ENCODE measurements around the gene CEP170B. TPM values are rescaled to one million over a fixed set of nuclear protein-coding genes. Genes with fewer than 3 reads are reported as not detected.

CEP170B gene
- total and polyA plus RNA-seq, 2 donors (not counting 3 experiments of a cell fraction or from before 2014, with no cell fraction given), result 13.9 to 38.6 TPM

DNA sequence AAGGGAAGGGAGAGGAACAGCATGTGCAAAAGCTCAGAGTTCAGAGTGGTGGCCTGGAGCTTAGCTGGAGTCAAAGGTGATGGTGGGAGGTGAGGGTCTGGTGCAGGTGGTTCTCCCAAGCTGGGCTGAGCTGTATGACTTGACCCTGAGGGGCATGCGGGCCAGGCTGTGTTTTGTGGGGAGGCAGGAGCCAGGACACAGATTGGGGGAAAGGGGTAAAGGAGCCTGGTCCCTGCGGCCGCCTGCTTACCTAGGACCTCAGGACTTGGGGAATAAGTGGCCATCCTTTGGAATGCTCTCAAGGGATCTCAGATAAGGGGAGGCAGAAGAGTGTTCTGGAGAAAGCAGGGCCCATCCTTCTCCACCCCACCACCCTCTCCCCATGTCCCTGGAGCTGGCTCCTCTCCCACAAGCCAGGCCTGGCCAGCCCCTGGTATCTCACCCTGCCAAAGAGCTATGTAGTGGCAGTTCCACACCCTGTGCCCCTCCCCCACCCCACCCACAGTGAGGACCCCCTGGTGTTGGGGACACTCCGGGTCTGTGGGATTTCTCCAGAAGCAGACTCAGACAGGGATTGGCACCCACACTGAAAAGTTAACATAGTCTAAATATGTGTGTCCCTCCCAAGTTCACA lies 19.9 kb upstream of the CEP170B start:
- no peak for FAIRE-seq
- H3K9me3 ChIP-seq (replicated peaks; ENCODE audit: control insufficient read depth, insufficient read depth, low read length), result no peaks in the 10 kb centered on the region
- CTCF ChIA-PET, result interaction anchor here (1.1 kb wide), 1 partner anchor 18 kb away, joined by 3 read pairs; no protein-coding TSS in a partner anchor

More for the DNA sequence above, 19.9 kb upstream of the CEP170B start:
- Histone ChIP-seq H3K4me1 (ENCODE audit: control insufficient read depth, extremely low read depth, insufficient read depth, low read length) (no peaks in the 10 kb centered on the region), H3K4me3 (replicated peaks in 1 of 3; ENCODE audit: insufficient read depth in 1 of 3, low read depth in 1 of 3, low read length in 3 of 3) (no peak overlapping the region), H3K27me3 (ENCODE audit: control insufficient read depth in 2 of 2, insufficient read depth in 2 of 2, low read length in 2 of 2) (peaks cover 47 to 55% of the 10 kb centered on the region in 2 experiments), H3K9me1 (replicated peaks; ENCODE audit: control insufficient read depth, extremely low read depth, insufficient read depth, low read length) (no peaks in the 10 kb centered on the region), H3K4me2 (ENCODE audit: insufficient read depth, low read length) (no peak overlapping the region), H2AFZ (ENCODE audit: low read depth, low read length) (no peak overlapping the region), H4K20me1 (replicated peaks; ENCODE audit: control insufficient read depth, extremely low read depth, insufficient read depth, low read length) (no peaks in the 10 kb centered on the region), H3K79me2 (ENCODE audit: control insufficient read depth, insufficient read depth, low read length) (no peaks in the 10 kb centered on the region), H3K36me3 (ENCODE audit: control insufficient read depth in 2 of 2, extremely low read depth in 1 of 2, insufficient read depth in 2 of 2, low read length in 2 of 2) (no peaks in the 10 kb centered on the region), H3K27ac (ENCODE audit: insufficient read depth, low read depth, low read length) (no peak overlapping the region), H3K9ac (replicated peaks; ENCODE audit: extremely low read depth, insufficient read depth, low read length) (no peak overlapping the region)
- no TSS peak for BruUV-seq (replicated peaks)
- intact Hi-C loops (cut with micrococcal nuclease), result no loop called here
- POLR2A ChIA-PET, result no interaction called here
- dilution Hi-C loops (cut with MboI; ENCODE audit: extremely low pct_ligation_motif_present, low sequenced_read_pairs), result no loop called here
- DNase-seq (ENCODE audit: low read depth, low spot score), result no peak
- TF ChIP-seq MYC (IDR thresholded peaks at IDR 0.05; ENCODE audit: low read depth, low read length), result no peak
- TF ChIP-seq JUN (IDR thresholded peaks at IDR 0.05; ENCODE audit: borderline replicate concordance, insufficient read depth, insufficient read length, low read depth), result no peak
- TF ChIP-seq, protein P1, sequence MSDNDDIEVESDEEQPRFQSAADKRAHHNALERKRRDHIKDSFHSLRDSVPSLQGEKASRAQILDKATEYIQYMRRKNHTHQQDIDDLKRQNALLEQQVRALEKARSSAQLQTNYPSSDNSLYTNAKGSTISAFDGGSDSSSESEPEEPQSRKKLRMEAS (IDR thresholded peaks at IDR 0.05; ENCODE audit: insufficient read depth, insufficient read length), result no peak
- no peak for TF ChIP-seq POLR2AphosphoS5 (IDR thresholded peaks at IDR 0.05; ENCODE audit: insufficient read depth, low read depth, low read length)
- no peak for TF ChIP-seq GATA2 (IDR thresholded peaks at IDR 0.05; ENCODE audit: insufficient read depth, insufficient read length, low read depth, low read length)
- no peak for TF ChIP-seq FOS (IDR thresholded peaks at IDR 0.05; ENCODE audit: borderline replicate concordance, insufficient read depth, low read length)
- no peak for TF ChIP-seq EZH2 (IDR thresholded peaks at IDR 0.05; ENCODE audit: borderline replicate concordance, low read depth, low read length, severe bottlenecking)
- TF ChIP-seq, protein P2, sequence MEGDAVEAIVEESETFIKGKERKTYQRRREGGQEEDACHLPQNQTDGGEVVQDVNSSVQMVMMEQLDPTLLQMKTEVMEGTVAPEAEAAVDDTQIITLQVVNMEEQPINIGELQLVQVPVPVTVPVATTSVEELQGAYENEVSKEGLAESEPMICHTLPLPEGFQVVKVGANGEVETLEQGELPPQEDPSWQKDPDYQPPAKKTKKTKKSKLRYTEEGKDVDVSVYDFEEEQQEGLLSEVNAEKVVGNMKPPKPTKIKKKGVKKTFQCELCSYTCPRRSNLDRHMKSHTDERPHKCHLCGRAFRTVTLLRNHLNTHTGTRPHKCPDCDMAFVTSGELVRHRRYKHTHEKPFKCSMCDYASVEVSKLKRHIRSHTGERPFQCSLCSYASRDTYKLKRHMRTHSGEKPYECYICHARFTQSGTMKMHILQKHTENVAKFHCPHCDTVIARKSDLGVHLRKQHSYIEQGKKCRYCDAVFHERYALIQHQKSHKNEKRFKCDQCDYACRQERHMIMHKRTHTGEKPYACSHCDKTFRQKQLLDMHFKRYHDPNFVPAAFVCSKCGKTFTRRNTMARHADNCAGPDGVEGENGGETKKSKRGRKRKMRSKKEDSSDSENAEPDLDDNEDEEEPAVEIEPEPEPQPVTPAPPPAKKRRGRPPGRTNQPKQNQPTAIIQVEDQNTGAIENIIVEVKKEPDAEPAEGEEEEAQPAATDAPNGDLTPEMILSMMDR (IDR thresholded peaks at IDR 0.05; ENCODE audit: extremely low read depth in 1 of 2, insufficient read depth in 1 of 2, low read depth in 1 of 2, low read length in 2 of 2), result no peak
- TF ChIP-seq POLR2A (IDR thresholded peaks at IDR 0.05; ENCODE audit: low read depth, low read length), result no peak
